ENCODE data around the gene EME2. TPM values are rescaled to one million over a fixed set of nuclear protein-coding genes. Genes with fewer than 3 reads are reported as not detected.

Gene EME2
- total RNA-seq, 1 donor from 2014 or later: 35.9 TPM

- TF ChIP-seq CTCF (conservative IDR thresholded peaks at IDR 0.05): no peak
- Mint-ChIP-seq H3K4me1 (ENCODE audit: unreplicated experiment) (no peaks in the 10 kb centered on the region), H3K27ac (no peak overlapping the region), H3K9me3 (no peaks in the 10 kb centered on the region), H3K27me3 (no peaks in the 10 kb centered on the region), H3K36me3 (peaks cover 4% of the 10 kb centered on the region), H3K4me3 (no peak overlapping the region)
- DNase-seq (ENCODE audit: extremely low spot score, unreplicated experiment): no peak
These were observed 3.7 kb upstream of the EME2 start for GRCh38 chr16:1768767-1769401.

GRCh38 chr16:1769402-1770300 is 3.0 kb upstream of the EME2 start:
- DNase-seq (ENCODE audit: extremely low spot score, unreplicated experiment): no peak
- no peaks in the 10 kb centered on the region for H3K27me3 Mint-ChIP-seq
- no peaks in the 10 kb centered on the region for H3K9me3 Mint-ChIP-seq
- no peaks in the 10 kb centered on the region for H3K4me1 Mint-ChIP-seq (ENCODE audit: unreplicated experiment)
- H3K4me3 Mint-ChIP-seq: peak overlapping the region; percentile 86
- peak overlapping the region; percentile 67 for H3K27ac Mint-ChIP-seq
- peaks cover 4% of the 10 kb centered on the region for H3K36me3 Mint-ChIP-seq
- no peak for TF ChIP-seq CTCF (conservative IDR thresholded peaks at IDR 0.05)

GRCh38 chr16:1770328-1771187 is 2.1 kb upstream of the EME2 start:
- Mint-ChIP-seq H3K27me3 (no peaks in the 10 kb centered on the region), H3K4me1 (ENCODE audit: unreplicated experiment) (no peaks in the 10 kb centered on the region), H3K36me3 (peaks cover 4% of the 10 kb centered on the region), H3K9me3 (no peaks in the 10 kb centered on the region), H3K4me3 (peak overlapping the region; percentile 86), H3K27ac (peak overlapping the region; percentile 67)
- no peak for TF ChIP-seq CTCF (conservative IDR thresholded peaks at IDR 0.05)
- DNase-seq (ENCODE audit: extremely low spot score, unreplicated experiment): no peak

- Mint-ChIP-seq H3K27me3 (no peaks in the 10 kb centered on the region), H3K36me3 (peaks cover 4% of the 10 kb centered on the region), H3K4me1 (ENCODE audit: unreplicated experiment) (no peaks in the 10 kb centered on the region), H3K9me3 (no peaks in the 10 kb centered on the region), H3K4me3 (peak within 1 kb of the TSS; percentile 99), H3K27ac (peak within 1 kb of the TSS; percentile 95)
- no peak for TF ChIP-seq CTCF (conservative IDR thresholded peaks at IDR 0.05)
- no peak for DNase-seq (ENCODE audit: extremely low spot score, unreplicated experiment)
These were observed 1.3 kb upstream of the EME2 start, which contains the start of gene NME3 for GRCh38 chr16:1771188-1771863. TSS of gene NME3 (minus strand) at chr16:1771543. CDS start at chr16:1771534, 9 bp downstream.

- Mint-ChIP-seq H3K27me3 (no peaks in the 10 kb centered on the region), H3K4me3 (peak overlapping the region; percentile 99), H3K4me1 (ENCODE audit: unreplicated experiment) (no peaks in the 10 kb centered on the region), H3K36me3 (peaks cover 4% of the 10 kb centered on the region), H3K9me3 (no peaks in the 10 kb centered on the region), H3K27ac (peak overlapping the region; percentile 95)
- TF ChIP-seq CTCF (conservative IDR thresholded peaks at IDR 0.05): no peak
- DNase-seq (ENCODE audit: extremely low spot score, unreplicated experiment): no peak
These were observed 697 bp upstream of the EME2 start for GRCh38 chr16:1771864-1772361.

All from type B pancreatic cell (in vitro differentiated cells).